ENCODE measurements around the gene VHLL. TPM values are rescaled to one million over a fixed set of nuclear protein-coding genes. Genes with fewer than 3 reads are reported as not detected.

The VHLL gene
- total RNA-seq, 1 donor from 2014 or later, result 0.48 TPM

DNA sequence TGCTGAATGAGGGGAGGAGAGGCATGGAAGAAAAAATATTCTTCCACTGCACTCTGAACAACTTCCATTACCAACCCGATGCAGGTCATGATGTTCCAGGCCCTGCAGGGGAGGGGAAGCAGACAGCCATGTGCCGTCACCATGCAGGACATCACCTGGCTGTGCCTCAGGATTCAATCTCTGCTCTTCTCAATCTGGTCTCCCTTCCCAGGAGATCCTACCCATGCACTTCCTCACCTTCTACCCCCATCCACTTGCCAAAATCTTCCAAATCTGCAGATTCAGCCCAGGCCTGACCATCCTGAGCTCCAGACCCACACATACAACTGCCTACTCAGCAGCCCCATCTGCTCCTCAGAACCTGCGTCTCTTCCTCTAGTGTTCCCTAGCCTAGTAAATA is 45.5 kb downstream of the VHLL start:
- H3K4me3 Mint-ChIP-seq, result no peak overlapping the region
- H3K27ac Mint-ChIP-seq, result no peak overlapping the region
- H3K9me3 Mint-ChIP-seq, result no peaks in the 10 kb centered on the region
- DNase-seq (ENCODE audit: extremely low spot score, unreplicated experiment), result no peak
- no peaks in the 10 kb centered on the region for H3K4me1 Mint-ChIP-seq (ENCODE audit: unreplicated experiment)
- H3K36me3 Mint-ChIP-seq, result peaks cover 22% of the 10 kb centered on the region
- no peaks in the 10 kb centered on the region for H3K27me3 Mint-ChIP-seq
- TF ChIP-seq, protein P1, sequence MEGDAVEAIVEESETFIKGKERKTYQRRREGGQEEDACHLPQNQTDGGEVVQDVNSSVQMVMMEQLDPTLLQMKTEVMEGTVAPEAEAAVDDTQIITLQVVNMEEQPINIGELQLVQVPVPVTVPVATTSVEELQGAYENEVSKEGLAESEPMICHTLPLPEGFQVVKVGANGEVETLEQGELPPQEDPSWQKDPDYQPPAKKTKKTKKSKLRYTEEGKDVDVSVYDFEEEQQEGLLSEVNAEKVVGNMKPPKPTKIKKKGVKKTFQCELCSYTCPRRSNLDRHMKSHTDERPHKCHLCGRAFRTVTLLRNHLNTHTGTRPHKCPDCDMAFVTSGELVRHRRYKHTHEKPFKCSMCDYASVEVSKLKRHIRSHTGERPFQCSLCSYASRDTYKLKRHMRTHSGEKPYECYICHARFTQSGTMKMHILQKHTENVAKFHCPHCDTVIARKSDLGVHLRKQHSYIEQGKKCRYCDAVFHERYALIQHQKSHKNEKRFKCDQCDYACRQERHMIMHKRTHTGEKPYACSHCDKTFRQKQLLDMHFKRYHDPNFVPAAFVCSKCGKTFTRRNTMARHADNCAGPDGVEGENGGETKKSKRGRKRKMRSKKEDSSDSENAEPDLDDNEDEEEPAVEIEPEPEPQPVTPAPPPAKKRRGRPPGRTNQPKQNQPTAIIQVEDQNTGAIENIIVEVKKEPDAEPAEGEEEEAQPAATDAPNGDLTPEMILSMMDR (conservative IDR thresholded peaks at IDR 0.05), result no peak

DNA sequence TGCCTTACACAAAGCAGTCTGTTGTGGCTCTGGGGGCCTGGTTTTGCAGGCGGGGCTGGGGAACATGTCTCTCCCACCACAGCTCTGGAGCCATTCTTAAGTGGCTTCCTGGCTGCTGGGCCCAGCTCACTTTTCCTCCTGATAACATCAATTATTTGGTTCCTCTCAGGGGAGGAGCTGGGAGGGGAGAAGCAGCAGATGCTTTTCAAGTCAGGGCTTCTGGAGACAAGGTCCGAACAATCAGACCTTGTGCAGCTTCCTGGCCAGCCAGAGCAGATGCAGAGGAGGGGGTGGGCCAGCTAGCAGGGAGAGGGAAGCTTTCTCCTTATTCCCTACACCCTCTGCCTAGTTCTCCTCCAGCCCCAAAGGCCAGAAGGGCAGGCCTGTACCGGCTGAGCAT is 47.6 kb downstream of the VHLL start:
- no peaks in the 10 kb centered on the region for H3K9me3 Mint-ChIP-seq
- peaks cover 4% of the 10 kb centered on the region for H3K4me1 Mint-ChIP-seq (ENCODE audit: unreplicated experiment)
- TF ChIP-seq, protein P1 (conservative IDR thresholded peaks at IDR 0.05), result no peak
- DNase-seq (ENCODE audit: extremely low spot score, unreplicated experiment), result no peak
- no peak overlapping the region for H3K27ac Mint-ChIP-seq
- no peaks in the 10 kb centered on the region for H3K27me3 Mint-ChIP-seq
- H3K4me3 Mint-ChIP-seq, result no peak overlapping the region
- peaks cover 19% of the 10 kb centered on the region for H3K36me3 Mint-ChIP-seq

DNA sequence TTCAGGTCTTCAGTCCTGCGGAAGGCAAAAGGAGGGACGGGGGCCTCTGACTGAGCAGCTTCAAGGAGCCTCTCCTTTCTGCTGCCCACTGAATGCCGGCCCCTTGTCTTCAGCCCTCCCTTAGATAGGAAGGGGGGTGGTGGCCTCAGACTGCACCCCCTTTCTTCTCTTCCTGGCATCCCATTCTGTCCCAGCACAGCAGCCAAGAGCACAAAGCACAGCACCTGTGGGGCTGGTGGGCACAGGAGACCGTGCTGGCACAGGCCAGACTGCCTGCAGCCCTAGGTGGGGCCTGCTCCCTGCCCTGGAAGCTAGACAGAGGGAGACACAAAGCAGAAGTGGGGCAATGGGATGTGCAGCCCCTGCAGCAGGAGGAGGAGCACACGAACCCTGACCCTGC is 49.5 kb downstream of the VHLL start:
- Mint-ChIP-seq H3K4me1 (ENCODE audit: unreplicated experiment) (peaks cover 4% of the 10 kb centered on the region), H3K9me3 (no peaks in the 10 kb centered on the region), H3K4me3 (no peak overlapping the region), H3K36me3 (peaks cover 19% of the 10 kb centered on the region), H3K27ac (no peak overlapping the region), H3K27me3 (no peaks in the 10 kb centered on the region)
- TF ChIP-seq, protein P1 (conservative IDR thresholded peaks at IDR 0.05), result no peak
- no peak for DNase-seq (ENCODE audit: extremely low spot score, unreplicated experiment)

Other genes with a start within 250 kb of the VHLL start
- gene UBQLN4, start 245.5 kb downstream of the VHLL start, total RNA-seq (ENCODE audit: low replicate concordance), result 40.3 and 54.5 TPM in 2 replicates
- gene LAMTOR2, start 244.5 kb downstream of the VHLL start, total RNA-seq (ENCODE audit: low replicate concordance), result 55.6 and 60.9 TPM in 2 replicates
- gene RAB25, start 238.1 kb downstream of the VHLL start, total RNA-seq (ENCODE audit: low replicate concordance), result 97.9 and 294 TPM in 2 replicates
- gene MEX3A, start 216.8 kb downstream of the VHLL start, total RNA-seq (ENCODE audit: low replicate concordance), result 31.0 and 61.9 TPM in 2 replicates
- gene LMNA, start 184.6 kb downstream of the VHLL start, total RNA-seq (ENCODE audit: low replicate concordance), result 141 and 400 TPM in 2 replicates
- 7.1 and 12.9 TPM in 2 replicates for gene SEMA4A, start 145.7 kb downstream of the VHLL start, total RNA-seq (ENCODE audit: low replicate concordance)
- 18.6 and 21.8 TPM in 2 replicates for gene SLC25A44, start 105.2 kb downstream of the VHLL start, total RNA-seq (ENCODE audit: low replicate concordance)
- 56.1 and 62.0 TPM in 2 replicates for gene PMF1, start 86.3 kb downstream of the VHLL start, total RNA-seq (ENCODE audit: low replicate concordance)
- gene BGLAP, start 57.1 kb downstream of the VHLL start, total RNA-seq (ENCODE audit: low replicate concordance), result 0.64 and 3.1 TPM in 2 replicates
- 9.2 and 19.0 TPM in 2 replicates for gene PAQR6, start 51.3 kb downstream of the VHLL start, total RNA-seq (ENCODE audit: low replicate concordance)
- gene SMG5, start 16.5 kb downstream of the VHLL start, total RNA-seq (ENCODE audit: low replicate concordance), result 91.0 and 91.3 TPM in 2 replicates
- 18.1 and 43.8 TPM in 2 replicates for gene TMEM79, start 15.0 kb downstream of the VHLL start, total RNA-seq (ENCODE audit: low replicate concordance)
- gene GLMP, start 3.6 kb downstream of the VHLL start, total RNA-seq (ENCODE audit: low replicate concordance), result 67.6 and 104 TPM in 2 replicates
- gene CCT3, start 39.0 kb upstream of the VHLL start, total RNA-seq (ENCODE audit: low replicate concordance), result 209 and 301 TPM in 2 replicates
- gene TSACC, start 39.2 kb upstream of the VHLL start, total RNA-seq (ENCODE audit: low replicate concordance), result 0.63 TPM in 1 of 2 replicates, not detected in the other
- gene RHBG, start 69.9 kb upstream of the VHLL start, total RNA-seq (ENCODE audit: low replicate concordance), result 0.17 and 0.88 TPM in 2 replicates
- gene MEF2D, start 201.5 kb upstream of the VHLL start, total RNA-seq (ENCODE audit: low replicate concordance), result 20.7 and 26.1 TPM in 2 replicates